Hematopoietic multipotent progenitor cell treated with erythropoietin and hydrocortisone succinate and interleukin-3 and kit ligand, for 8 days (in vitro differentiated cells): ENCODE data around the gene C19orf81.
"Not testable (repeated sequence)": the region's sequence is repeated elsewhere in the genome, so short reads cannot be mapped to it uniquely, and the experiment has no call there.

ENCODE experiments used
- DNase-seq: peaks from one replicate; pipeline ENCODE4 v3.0.0-alpha.2; 2015

C19orf81 gene

DNA sequence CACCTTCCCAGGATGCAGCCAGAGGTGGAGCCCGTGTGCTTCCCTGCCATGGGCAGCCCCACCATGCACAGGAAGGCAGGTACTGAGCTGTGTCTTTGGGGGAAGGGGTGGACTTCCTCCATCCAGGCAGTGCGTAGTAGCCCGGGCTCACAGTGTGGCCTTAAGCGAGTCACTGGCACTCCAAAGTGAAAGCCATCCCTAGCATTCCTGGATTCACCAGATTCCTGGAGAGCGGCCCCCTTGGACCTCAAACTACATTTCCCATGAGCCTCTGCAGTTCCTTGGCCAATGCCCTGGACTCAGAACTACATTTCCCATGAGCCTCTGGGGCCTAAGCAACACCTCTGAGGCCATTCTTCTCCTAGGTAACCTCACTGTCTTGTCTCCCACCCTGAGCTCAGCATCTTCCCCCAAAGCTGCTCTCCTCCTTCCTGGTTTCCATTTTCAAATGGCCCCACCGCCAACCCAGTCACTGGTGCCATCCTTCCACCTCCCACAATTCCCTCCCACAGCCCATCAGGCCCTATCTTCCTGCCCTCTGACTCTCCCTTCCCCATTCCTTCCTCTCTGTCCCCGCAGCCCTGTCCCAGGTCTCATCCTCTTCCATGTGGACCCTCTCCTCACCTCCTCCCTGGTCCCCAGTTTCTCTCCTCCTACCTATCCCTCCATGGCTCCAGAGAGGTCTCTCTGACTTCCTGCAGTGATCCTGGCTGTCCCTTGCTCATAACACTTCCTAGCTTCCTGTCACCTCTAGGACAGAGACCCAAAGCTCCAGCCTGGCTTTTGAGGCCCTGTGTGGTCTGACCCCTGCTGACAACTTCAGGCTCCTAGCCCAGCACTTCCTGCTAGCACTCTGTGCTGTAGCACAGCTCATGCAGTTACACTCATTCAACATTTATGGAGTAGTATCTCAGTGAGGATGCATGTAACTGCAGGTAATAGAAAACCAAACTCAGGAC, at the start of gene C19orf81:
TSS of gene C19orf81 (plus strand) at position 13 of the 959 bp plus-strand sequence. CDS start at position 13, 0 bp downstream.
- DNase-seq = peak; percentile 43

DNA sequence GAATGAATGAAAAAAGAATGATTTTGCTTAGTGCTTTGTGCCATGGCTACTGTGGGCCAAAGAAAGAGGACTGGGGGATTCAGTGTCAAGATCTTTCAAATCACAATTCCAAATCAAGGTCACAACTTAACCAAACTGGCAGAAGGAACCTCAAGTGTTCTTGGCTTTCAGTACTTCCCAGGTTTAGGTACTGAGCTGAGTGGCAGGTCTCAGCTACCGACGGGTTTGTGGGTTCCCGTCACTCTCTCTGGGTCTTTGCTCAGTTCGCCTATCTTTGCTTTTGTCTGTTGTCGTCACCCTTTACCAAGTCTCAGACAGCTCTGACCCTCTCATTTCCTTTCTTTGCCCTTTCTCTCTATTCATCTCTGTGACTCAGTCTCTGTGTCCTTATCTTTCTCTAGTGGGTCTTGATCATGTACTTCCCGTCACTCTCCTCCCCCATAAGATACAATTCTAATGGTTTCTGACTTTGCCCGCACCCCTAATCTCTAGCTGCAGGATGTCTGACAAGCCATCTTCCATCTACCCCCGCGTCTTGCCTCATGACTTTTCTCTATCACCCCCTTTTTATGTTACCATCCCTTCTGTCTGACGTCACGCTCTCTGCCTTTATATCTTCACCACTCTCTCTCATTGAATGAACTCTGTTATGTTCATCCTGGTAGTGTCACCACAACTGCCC, 47.7 kb upstream of the C19orf81 start:
- DNase-seq = peak; percentile 86

DNA sequence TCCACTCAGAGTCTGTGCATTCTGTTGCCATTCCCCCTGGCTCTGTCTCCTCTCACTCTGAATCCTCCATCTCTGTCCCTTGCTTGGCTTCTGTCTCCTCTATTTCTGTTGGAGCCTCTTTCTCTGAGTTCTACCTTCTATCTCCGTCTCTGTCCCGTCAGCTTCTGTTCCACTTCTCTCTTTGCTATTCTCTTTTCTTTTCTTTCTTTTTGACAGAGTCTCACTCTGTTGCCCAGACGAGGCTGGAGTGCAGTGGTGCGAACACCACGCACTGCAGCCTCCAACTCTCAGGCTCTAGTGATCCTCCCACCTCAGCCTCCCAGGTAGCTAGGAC, 47.2 kb upstream of the C19orf81 start:
- no peak for DNase-seq

DNA sequence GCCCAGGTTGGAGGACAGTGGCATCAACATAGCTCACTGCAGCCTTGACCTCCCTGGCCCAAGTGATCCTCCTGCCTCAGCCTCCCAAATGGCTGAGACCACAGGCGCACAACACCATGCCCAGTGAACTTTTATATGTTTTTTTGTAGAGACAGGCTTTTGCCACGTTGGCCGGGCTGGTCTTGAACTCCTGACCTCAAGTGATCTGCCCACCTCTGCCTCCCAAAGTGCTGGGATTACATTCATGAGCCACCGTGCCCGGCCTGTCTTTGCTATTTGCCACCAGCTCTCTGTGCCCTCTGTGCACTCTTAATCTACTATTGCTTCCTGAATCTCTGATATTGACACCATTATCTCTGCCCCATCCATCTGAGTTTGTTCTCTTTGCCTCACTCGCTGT, 46.7 kb upstream of the C19orf81 start:
- DNase-seq = no peak

DNA sequence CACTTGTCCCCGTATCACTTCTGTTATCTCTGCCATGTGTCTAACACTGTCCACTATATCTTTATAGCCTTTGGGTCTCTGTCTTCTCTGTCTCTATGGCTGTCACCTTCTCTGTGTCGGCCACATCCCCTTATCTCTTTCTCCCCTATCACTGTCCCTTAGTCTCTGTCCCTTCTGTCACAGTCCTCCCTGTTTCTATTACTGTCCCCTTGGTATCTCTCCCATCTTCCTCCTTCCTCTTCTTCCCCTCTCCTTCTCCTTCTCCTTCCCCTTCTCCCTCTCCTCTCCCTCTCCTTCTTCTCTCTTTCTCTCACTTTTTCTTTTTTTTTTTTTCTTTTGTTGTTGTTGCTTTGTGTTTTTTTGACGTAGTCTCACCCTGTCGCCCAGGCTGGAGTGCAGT, 46.3 kb upstream of the C19orf81 start:
- DNase-seq = no peak

DNA sequence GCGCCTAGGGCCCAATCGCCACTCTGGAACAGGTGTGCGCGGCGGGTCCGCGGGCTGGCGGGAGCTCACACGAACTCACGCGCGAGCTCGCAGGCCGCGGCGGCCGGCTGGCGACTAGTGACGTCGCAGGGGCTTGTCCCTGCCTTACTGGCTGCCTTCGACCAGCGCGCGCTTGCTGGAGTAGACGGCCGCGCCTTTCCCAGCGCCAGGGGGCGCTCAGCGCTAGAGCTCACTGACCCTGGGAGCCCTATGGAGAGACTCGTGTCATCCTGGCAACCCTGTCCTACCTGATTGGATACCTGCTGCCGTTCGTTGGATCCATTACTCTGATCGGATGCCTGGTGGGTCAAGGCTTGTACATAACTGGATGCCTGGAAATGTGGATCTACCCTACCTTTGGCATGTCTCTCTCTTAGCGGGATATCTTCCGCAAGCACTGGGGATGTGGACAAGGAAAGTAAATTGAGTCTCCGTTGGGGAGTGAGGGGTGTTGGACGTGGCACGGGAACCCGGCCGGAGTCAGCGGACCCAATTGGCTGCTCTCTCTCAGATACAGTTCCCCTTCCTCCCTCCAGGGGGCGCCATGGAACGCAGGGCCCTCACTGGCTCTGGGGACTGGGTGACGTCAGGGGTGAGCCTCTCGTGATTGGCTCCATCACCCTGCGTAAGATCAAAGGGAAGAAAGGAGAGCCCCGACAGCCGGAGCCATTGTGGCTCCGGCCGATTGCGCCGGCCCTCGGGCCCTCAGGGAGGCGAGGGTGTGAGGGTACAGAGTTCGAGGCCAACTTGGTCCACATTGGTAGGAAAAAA, 44.8 kb upstream of the C19orf81 start:
- DNase-seq = not testable (repeated sequence)

DNA sequence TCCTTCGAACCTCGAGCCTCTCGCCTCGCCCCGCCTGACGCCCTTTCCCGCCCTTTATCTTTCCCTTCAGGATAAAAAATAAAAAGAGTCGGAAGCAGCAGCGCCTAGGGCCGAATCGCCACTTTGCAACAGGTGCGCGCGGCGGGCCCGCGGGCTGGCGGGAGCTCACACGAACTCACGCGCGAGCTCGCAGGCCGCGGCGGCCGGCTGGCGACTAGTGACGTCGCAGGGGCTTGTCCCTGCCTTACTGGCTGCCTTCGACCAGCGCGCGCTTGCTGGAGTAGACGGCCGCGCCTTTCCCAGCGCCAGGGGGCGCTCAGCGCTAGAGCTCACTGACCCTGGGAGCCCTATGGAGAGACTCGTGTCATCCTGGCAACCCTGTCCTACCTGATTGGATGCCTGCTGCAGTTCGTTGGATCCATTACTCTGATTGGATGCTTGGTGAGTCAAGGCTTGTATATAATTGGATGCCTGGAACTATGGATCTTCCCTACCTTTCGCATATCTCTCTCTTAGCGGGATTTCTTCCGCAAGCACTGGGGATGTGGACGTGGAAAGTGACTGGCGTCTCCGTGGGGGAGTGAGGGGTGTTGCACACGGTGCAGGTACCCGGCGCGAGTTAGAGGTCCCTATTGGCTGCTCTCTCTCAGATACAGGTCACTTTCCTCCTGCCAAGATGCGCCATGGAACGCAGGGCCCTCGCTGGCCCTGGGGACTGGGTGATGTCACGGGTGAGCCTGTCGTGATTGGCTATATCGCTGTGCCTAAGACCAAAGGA, 43.0 kb upstream of the C19orf81 start:
- DNase-seq = peak; percentile 23

DNA sequence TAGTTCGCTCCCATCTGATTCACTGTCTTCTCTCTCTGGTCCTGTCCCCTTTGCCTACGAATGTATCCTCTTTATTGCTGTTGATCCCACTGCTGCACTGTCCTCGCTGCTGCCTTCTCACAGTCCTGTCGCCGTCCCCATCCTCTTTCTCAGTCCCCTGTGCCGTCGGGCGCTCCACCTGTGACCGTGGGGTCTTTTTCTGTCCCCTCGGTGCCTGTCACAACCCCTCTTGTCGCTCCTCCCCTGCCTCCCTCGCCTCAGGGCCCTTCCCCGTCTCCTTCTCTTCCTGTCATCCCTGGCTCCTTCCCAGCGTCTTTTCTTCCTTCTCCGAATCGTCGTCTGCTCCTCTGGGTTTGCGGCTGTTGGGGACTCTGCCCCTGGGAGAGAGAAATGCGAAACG, 41.9 kb upstream of the C19orf81 start:
- no peak for DNase-seq

DNA sequence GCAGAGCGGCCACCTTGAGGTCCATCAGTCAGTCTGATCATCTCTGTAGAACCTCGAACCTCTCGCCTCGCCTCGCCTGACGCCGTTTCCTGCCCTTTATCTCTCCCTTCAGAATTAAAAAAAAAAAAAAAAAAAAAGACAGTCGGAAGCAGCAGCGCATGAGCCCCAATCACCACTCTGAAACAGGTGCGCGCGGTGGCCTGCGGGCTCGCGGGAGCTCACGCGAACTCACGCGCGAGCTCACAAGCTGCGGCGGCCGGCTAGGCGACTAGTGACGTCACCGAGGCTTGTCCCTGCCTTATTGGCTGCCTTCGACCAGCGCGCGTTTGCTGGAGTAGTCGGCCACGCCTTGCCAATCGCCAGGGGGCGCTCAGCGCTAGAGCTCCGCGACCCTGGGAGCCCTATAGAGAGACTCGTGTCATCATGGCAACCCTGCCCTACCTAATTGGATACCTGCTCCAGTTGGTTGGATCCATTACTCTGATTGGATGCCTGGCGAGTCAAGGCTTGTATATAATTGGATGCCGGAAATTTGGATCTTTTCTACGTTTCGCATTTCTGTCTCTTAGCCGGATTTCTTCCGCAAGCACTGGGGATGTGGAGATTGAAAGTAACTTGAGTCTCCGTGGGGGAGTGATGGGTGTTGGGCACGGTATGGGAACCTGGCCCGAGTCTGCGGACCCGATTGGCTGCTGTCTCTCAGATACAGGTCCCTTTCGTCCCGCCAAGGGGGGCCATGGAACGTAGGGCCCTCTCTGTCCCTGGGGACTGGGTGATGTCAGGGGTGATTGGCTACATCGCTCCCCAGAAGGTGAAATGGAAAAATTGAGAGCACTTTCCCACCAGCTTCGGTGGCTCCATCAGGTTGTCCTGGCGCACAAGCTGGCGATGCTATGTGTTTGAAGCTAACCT, 41.1 kb upstream of the C19orf81 start:
- DNase-seq = peak; percentile 90

DNA sequence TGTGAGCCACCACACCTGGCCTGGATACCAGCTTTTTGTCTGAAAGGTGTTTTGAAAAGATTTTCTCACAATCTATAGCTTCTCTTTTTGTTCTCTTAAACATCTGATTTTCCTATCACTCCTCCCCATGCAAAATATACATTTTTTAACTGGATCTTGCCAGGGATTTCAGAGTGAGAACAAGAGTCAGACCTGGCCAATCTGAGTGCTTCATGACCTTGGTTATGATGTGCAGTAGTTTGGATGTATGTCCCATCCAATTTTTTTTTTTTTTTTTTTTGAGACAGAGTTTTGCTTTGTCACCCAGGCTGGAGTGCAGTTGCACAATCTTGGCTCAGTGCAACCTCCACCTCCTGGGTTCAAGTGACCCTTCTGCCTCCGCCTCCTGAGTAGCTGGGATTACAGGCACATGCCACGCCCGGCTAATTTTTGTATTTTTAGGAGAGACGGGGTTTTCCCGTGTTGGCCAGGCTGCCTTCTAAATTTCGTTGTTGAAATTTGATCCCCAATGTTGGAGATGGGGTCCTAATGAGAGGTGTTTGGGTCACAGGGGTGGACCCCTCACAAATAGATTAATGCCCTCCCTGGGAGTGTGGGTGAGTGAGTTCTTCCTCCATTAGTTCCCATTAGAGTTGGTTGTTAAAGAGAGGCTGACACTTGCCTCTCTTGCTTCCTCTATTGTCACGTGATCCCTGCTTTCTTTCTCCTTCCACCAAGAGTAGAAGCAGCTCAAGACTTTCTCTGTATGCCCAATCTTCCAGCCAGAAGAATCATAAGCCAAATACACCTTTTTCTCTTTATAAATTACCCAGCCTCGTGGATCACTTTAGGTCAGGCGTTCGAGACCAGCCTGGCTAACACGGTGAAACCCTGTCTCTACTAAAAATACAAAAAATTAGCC, 36.5 kb upstream of the C19orf81 start:
- not testable (repeated sequence) for DNase-seq

DNA sequence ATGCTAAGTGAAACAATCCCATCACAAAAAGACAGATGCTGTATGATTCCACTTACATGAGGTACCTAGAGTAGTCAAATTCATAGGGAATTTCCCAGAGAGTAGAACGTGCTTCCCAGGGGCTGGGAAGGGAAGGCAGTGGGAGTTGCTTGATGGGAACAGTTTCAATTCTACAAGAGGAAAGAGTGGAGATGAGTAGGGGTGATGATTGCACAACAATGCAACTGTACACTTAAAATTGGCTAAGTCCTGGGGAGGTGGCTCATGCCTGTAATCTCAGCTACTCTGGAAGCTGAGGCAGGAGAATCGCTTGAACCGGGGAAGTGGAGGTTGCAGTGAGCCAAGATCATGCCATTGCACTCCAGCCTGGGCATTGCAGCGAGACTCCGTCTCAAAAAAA, 30.9 kb upstream of the C19orf81 start:
- DNase-seq = not testable (repeated sequence)

DNA sequence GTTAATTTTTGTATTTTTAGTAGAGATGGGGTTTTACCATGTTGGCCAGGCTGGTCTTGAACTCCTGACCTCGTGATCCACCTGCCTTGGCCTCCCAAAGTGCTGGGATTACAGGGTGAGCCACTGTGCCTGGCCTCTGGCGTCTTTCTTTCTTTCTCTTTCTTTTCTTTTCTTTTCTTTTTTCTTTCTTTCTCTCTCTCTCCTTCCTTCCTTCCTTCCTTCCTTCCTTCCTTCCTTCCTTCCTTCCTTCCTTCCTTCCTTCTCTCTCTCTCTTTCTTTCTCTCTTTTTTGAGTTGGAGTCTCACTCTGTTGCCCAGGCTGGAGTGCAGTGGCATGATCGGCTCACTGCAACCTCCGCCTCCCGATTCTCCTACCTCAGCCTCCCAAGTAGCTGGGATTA, 30.1 kb upstream of the C19orf81 start:
- DNase-seq = not testable (repeated sequence)

DNA sequence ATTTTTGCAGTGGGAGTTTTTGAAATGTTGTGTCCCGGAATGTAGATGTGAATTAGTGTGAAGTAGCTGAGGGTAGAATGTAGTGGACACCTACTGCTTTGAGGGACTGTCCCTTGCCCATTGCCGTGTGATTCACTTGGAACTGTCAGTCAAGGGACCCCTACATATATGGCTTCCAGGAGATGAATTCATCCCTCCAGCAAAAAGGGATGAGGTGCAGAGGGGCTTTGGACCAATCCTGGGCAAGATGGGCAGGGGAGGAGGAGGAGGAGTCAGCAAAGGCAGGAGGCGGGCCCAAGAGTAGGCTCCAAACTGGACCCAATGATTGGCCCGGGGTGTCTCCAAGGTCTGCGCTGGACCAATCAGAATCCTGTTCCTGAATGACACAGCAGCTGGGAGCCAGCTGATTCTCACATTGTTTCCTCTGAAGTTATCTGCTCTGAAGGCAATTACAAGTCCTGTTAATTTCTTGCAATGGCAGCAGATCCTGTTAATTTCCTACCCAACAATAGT, 28.8 kb upstream of the C19orf81 start:
- DNase-seq = not testable (repeated sequence)

DNA sequence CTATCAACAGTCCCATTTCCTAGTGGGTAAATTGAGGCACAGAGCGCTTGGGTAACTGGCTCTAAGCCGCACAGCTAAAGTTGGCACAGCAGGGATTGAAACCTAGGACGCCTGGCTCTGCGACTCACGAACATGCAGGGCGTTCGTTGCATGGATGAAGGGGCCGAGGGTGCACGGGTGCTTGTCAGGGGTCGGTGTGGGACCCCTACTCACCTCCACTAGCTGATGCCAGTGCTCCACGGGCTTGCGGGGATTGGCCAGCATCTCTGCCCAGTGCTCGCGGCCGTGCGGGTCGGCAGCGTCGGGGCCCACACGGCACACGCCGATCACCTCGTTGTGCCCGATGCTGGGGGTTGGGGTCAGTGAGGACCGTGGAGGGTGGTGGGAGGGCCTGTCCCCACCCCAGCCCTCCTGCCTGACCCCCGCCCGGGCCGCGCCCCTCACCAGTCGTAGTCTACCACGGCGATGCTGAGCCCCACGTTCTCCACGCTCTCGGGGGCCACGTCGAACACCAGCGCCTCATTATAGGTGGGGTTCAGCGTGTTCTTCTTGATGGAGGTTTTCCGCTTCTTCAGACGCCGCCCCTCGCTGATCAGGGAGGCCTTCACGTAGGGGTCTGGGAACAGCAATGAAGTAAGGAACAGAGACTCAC, 24.2 kb upstream of the C19orf81 start:
- DNase-seq = no peak

DNA sequence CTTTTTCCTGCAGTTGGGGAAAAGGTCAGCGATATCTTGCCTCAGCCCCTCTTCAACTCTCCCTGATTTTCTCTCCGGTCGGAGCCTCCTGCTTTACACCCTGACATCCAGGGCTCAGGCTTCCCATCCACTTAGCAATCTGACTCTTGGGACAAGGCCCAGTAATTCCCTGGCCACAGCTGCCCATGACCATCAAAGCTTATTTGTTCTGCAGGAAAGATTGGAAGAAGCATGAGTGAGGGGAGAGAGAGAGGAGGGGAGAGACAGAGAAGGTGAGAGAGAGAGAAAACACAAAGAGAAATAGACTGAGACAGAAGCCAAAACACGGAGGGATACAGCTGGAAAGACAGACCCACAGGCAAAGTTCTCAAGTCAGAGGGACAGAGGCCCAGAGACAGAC, 23.2 kb upstream of the C19orf81 start:
- DNase-seq = no peak

DNA sequence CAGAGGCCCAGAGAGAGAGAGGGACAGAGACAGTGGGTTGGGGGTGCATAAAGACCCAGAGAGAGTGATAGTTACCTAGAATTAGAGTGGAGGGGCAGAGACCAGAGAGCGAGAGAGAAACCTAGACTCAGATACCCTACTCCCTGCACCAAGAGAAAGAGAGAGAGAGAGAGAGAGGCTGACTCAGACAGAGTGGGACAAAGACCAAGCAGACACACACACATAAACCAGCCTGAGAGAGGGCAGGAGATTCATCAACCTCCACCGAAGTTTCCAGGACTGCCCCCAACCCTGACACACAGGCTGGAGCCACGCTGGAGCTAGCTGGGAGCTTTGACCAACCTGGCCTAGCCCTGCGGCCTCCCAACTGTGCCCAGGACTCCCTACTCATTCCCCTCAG, 22.4 kb upstream of the C19orf81 start:
- no peak for DNase-seq

DNA sequence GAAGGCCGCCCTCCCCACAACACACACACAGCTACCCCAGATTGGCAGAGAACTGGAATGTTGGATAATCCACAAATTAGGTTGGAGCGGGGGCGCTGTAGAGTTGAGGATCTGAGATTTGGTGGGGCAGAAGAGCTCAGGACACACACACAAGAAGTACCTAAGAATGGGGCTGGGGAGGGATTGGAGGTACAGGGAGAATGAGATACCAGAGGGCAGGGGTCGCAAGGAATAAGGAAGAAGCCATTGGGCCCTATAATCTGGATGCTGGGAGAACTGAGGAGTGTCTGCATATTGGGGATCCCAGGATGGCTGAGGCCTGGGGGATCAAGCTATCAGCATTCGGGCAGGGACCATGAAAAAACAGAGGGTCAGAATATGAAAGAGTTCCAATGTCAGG, 21.1 kb upstream of the C19orf81 start:
- no peak for DNase-seq

DNA sequence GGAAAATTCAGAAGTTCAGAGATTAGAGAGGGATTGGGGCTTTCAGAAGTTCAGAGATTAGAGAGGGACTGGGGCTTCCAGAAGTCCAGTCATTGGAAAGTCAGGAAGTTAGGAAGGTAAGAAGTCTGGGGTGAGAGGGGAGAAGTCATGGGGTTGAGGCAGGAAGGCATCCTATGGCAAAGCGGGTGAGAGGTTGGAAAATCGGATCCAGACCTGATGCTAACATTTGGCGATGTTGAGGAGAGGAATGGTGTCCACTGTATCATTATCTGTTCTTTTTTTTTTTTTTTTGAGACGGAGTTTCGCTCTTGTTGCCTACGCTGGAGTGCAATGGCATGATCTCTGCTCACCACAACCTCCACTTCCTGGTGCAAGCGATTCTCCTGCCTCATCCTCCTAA, 20.7 kb upstream of the C19orf81 start:
- no peak for DNase-seq

DNA sequence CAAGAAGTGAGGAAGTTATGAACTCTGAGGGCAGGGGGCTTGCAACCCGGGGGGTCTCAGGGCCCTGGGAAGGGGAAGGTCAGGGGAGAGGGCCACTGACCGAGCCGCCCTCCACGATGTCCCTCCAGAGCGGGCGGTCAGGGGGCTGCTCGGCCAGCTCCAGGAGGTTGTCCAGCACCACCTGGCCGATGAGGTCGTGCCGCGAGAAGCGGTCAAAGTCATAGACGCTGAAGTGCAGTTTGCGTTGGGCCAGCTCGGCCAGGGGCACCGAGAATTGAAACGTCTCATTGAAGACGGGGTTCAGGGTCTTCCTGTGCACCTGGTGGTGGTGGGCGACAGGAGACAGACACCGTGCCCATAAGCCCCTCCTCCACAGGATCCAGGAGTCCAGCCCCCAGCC, 20.1 kb upstream of the C19orf81 start:
- no peak for DNase-seq

DNA sequence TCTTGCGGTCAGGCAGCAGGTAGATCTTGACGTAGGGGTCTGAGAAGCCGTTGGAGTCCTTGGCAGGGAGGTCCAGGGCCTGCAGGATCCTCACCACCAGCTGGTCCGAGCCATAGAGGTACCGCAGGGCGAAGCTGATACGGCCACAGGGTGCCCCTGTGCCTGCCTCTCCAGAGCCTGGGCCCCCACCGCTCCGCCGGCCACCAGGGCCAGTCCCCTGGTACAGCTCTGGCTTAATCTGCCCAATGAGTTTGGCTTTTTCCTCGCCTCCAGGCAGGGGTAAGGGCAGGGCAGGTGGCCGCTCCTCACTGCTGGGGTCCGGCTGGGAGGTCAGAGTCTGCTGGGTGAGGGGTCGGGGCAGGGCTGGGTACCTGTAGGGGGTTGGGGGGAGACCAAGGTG, 19.4 kb upstream of the C19orf81 start:
- no peak for DNase-seq
